Neural progenitor cell (in vitro differentiated cells): Measurements from ENCODE around the gene TMEM263.

ENCODE experiments used
- EZH2 ChIP-seq: fragments of 200-600 bp; sonication (generic); IDR thresholded peaks from 2 replicates; pipeline ENCODE4 v1.6.1; 2017; ENCODE audit warnings: antibody characterized with exemption, mild to moderate bottlenecking, moderate library complexity
- EZH2phosphoT487 ChIP-seq: fragments of 200-600 bp; sonication (generic); IDR thresholded peaks from 2 replicates; pipeline ENCODE4 v1.6.1; 2017; ENCODE audit warnings: antibody characterized with exemption
- TF ChIP-seq, protein P1 (sequence below): fragments of 200-600 bp; sonication (generic); IDR thresholded peaks from 2 replicates; pipeline ENCODE4 v1.5.1; 2017; ENCODE audit warnings: antibody characterized with exemption, mild to moderate bottlenecking

DNA sequence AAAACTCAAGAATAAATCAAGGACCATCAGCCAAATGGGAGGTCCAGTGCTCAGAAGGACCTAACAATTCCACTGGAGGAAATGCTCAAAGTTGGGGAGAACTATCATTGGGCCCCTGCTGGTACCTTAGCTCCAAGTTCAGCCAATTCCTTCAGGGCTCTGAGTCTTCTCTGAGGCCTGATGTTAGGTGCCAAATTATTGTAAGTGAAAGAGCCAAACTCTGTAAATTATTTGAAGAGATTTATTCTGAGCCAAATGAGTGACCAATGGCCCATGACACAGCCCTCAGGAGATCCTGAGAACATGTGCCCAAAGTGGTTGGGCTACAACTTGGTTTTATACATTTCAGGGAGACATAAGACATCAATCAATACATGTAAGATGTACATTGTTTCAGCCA, 8.2 kb upstream of the TMEM263 start:
- TF ChIP-seq, protein P1, sequence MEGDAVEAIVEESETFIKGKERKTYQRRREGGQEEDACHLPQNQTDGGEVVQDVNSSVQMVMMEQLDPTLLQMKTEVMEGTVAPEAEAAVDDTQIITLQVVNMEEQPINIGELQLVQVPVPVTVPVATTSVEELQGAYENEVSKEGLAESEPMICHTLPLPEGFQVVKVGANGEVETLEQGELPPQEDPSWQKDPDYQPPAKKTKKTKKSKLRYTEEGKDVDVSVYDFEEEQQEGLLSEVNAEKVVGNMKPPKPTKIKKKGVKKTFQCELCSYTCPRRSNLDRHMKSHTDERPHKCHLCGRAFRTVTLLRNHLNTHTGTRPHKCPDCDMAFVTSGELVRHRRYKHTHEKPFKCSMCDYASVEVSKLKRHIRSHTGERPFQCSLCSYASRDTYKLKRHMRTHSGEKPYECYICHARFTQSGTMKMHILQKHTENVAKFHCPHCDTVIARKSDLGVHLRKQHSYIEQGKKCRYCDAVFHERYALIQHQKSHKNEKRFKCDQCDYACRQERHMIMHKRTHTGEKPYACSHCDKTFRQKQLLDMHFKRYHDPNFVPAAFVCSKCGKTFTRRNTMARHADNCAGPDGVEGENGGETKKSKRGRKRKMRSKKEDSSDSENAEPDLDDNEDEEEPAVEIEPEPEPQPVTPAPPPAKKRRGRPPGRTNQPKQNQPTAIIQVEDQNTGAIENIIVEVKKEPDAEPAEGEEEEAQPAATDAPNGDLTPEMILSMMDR, result no peak
- TF ChIP-seq EZH2phosphoT487, result no peak
- TF ChIP-seq EZH2, result no peak
